ENCODE results near the gene B4GALNT2. TPM values are rescaled to one million over a fixed set of nuclear protein-coding genes. Genes with fewer than 3 reads are reported as not detected.

B4GALNT2 gene
- total and polyA plus RNA-seq, 2 donors (not counting 1 experiment from before 2014, with no cell fraction given), result 0.12 TPM; not detected in 1

GRCh38 chr17:49201481-49201927 is 68.9 kb downstream of the B4GALNT2 start:
- Histone ChIP-seq H3K27ac (ENCODE audit: low read length in 2 of 2) (no peak overlapping the region), H3K79me2 (ENCODE audit: control insufficient read depth, insufficient read depth, low read length) (no peaks in the 10 kb centered on the region), H3K9me3 (ENCODE audit: control extremely low read depth in 1 of 3, control insufficient read depth in 2 of 3, insufficient read depth in 1 of 3, low read length in 2 of 3) (no peaks in the 10 kb centered on the region), H3K27me3 (replicated peaks in 1 of 4; ENCODE audit: control extremely low read depth in 1 of 4, control insufficient read depth in 3 of 4, insufficient read depth in 4 of 4, low read length in 3 of 4) (no peaks in the 10 kb centered on the region), H3K36me3 (replicated peaks in 1 of 2; ENCODE audit: control extremely low read depth in 1 of 2, control insufficient read depth in 1 of 2, extremely low read depth in 1 of 2, insufficient read depth in 2 of 2, low read length in 1 of 2) (peaks cover 0 to 3% of the 10 kb centered on the region in 2 experiments), H3K4me3 (ENCODE audit: control extremely low read depth in 1 of 5, extremely low read depth in 1 of 5, insufficient read depth in 1 of 5, low read depth in 2 of 5, low read length in 4 of 5) (no peak overlapping the region), H3K4me2 (replicated peaks; ENCODE audit: low read depth, low read length, poor library complexity, severe bottlenecking) (no peak overlapping the region), H3K4me1 (ENCODE audit: control insufficient read depth in 2 of 2, insufficient read depth in 2 of 2, low read length in 2 of 2) (no peaks in the 10 kb centered on the region), H2AFZ (ENCODE audit: insufficient read depth, low read depth, low read length, poor library complexity, severe bottlenecking) (no peak overlapping the region), H4K20me1 (ENCODE audit: control insufficient read depth, insufficient read depth, low read length, poor library complexity, severe bottlenecking) (no peaks in the 10 kb centered on the region), H3K9ac (ENCODE audit: low read length) (no peak overlapping the region)
- POLR2A ChIA-PET, result no interaction called here
- no peaks in the 10 kb centered on the region for H3K9me3 Mint-ChIP-seq (ENCODE audit: insufficient read depth)
- CTCF ChIA-PET, result interaction anchor here (1.9 to 4.5 kb wide), 2 partner anchors 20 to 25 kb away, joined by 7 to 32 read pairs; no protein-coding TSS in a partner anchor
- intact Hi-C loops (cut with micrococcal nuclease), result no loop called here
- 99% methylated on average over 6 of the region's 8 CpGs for WGBS (ENCODE audit: insufficient coverage)
- H3K4me1 Mint-ChIP-seq, result no peaks in the 10 kb centered on the region
- no peak for TF ChIP-seq CTCF (IDR thresholded peaks at IDR 0.05)
- no peak for TF ChIP-seq EZH2 (IDR thresholded peaks at IDR 0.05; ENCODE audit: borderline replicate concordance, insufficient read depth, low read depth, low read length, poor library complexity, severe bottlenecking)
- no peak overlapping the region for H3K27ac Mint-ChIP-seq
- DNase-seq, result no peak
- no peak overlapping the region for H3K4me3 Mint-ChIP-seq
- no peak for ATAC-seq (ENCODE audit: low read depth)
- no peaks in the 10 kb centered on the region for H3K27me3 Mint-ChIP-seq

- no peaks in the 10 kb centered on the region for H3K27me3 Mint-ChIP-seq
- H3K27ac ChIP-seq (ENCODE audit: low read length in 2 of 2), result no peak overlapping the region
- no peaks in the 10 kb centered on the region for H3K9me3 ChIP-seq (ENCODE audit: control extremely low read depth in 1 of 3, control insufficient read depth in 2 of 3, insufficient read depth in 1 of 3, low read length in 2 of 3)
- intact Hi-C loops (cut with micrococcal nuclease), result no loop called here
- H3K36me3 ChIP-seq (replicated peaks in 1 of 2; ENCODE audit: control extremely low read depth in 1 of 2, control insufficient read depth in 1 of 2, extremely low read depth in 1 of 2, insufficient read depth in 2 of 2, low read length in 1 of 2), result peaks cover 0 to 3% of the 10 kb centered on the region in 2 experiments
- peaks cover 14% of the 10 kb centered on the region for H3K79me2 ChIP-seq (ENCODE audit: control insufficient read depth, insufficient read depth, low read length)
- H3K9me3 Mint-ChIP-seq (ENCODE audit: insufficient read depth), result no peaks in the 10 kb centered on the region
- H3K4me1 Mint-ChIP-seq, result peaks cover 1% of the 10 kb centered on the region
- no peak overlapping the region for H3K4me3 ChIP-seq (ENCODE audit: control extremely low read depth in 1 of 5, extremely low read depth in 1 of 5, insufficient read depth in 1 of 5, low read depth in 2 of 5, low read length in 4 of 5)
- no peak overlapping the region for H3K4me3 Mint-ChIP-seq
- no peak overlapping the region for H2AFZ ChIP-seq (ENCODE audit: insufficient read depth, low read depth, low read length, poor library complexity, severe bottlenecking)
- no peak overlapping the region for H3K9ac ChIP-seq (ENCODE audit: low read length)
- H3K27ac Mint-ChIP-seq, result no peak overlapping the region
- H4K20me1 ChIP-seq (ENCODE audit: control insufficient read depth, insufficient read depth, low read length, poor library complexity, severe bottlenecking), result no peaks in the 10 kb centered on the region
- no peak overlapping the region for H3K4me2 ChIP-seq (replicated peaks; ENCODE audit: low read depth, low read length, poor library complexity, severe bottlenecking)
- DNase-seq (no peak), ATAC-seq (ENCODE audit: low read depth) (no peak)
- TF ChIP-seq EZH2 (IDR thresholded peaks at IDR 0.05; ENCODE audit: borderline replicate concordance, insufficient read depth, low read depth, low read length, poor library complexity, severe bottlenecking), result no peak
- TF ChIP-seq CTCF (IDR thresholded peaks at IDR 0.05), result no peak
- H3K4me1 ChIP-seq (ENCODE audit: control insufficient read depth in 2 of 2, insufficient read depth in 2 of 2, low read length in 2 of 2), result peaks cover under 1 to 5% of the 10 kb centered on the region in 2 donors
- ChIA-PET CTCF (interaction anchor here (2.8 kb wide), 1 partner anchor 23 kb away, joined by 13 read pairs; no protein-coding TSS in a partner anchor), POLR2A (no interaction called here)
- H3K27me3 ChIP-seq (replicated peaks in 1 of 4; ENCODE audit: control extremely low read depth in 1 of 4, control insufficient read depth in 3 of 4, insufficient read depth in 4 of 4, low read length in 3 of 4), result no peaks in the 10 kb centered on the region
- 94% methylated on average over 2 of the region's 2 CpGs for WGBS (ENCODE audit: insufficient coverage)
Observed at GRCh38 chr17:49203796-49204195, 71.2 kb downstream of the B4GALNT2 start.
